ENCODE results near the gene PBX1. TPM values are rescaled to one million over a fixed set of nuclear protein-coding genes. Genes with fewer than 3 reads are reported as not detected.

Gene PBX1
- total RNA-seq, 1 experiment from 2014 or later, result 0.06 TPM

DNA sequence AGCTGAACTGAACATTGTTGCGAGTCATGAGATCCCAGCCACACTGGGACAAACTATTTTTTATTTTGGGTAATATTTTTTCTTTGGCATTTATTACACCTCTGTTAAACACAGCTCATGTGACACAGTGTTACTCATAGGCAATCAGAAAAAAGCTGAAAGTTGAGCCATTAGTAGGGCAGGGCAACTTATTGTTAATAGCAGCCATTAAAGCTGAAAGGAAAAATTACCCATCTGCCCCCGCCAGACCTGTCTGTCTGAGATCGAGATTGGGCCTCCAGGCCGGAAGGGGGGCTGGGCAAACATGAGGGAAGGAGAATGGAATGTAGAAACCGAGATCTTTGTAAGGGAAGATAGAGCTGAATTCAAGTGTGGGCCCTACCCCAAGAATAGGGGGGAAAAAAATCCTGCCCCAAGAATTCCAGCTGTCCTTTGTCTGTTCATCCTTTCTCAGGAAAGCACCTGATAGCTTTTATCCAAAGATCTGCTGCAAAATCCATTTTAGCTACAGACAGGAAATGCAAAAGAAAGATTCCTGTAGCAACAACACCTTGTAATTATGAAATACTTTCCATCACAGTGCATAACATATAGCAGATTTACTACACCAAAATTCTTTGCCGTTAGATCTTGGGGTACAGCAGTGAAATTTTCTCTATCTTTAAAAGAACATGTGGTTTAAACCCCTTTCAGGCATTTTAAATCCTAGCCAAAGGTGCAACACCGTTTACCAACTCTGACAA is 212.8 kb downstream of the PBX1 start:
- peak; percentile 42 for DNase-seq (ENCODE audit: low read depth)

DNA sequence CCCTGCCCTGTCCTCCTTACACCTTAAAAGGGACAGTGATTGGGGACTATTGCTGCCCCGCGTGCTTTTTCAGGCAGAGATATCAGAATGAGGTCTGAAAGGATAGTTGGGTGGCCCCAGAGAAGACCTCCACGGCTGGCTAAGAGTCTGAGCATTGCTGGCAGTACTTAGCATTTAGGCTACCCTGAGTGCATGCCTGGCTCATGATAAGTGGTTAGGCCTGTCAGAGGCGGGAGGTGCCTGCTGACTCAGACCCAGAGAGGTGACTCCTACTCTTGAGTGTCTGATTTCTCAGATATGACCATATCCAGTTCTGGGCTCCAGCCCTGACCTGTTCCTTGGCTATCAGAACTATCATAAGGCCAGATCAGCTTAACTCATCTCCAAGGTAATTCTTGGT is 213.7 kb downstream of the PBX1 start:
- peak; percentile 80 for DNase-seq (ENCODE audit: low read depth)

DNA sequence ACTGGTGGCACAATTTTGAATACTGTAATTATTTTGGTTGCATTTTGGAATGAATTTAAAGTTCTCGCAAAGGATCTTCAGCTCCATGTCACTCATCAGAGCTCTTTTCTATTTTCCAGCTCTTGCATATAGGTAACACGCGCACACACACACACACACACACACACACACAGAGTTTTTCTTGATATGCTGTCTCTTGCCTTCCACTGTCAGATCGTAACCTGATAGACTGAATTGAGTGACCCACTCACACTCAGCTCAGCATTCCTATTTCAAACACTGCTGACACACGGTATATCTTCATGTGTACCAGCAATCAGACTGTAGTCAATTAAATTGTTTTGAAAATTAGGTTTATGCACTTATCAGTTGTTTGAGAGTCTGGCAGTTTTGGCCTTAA is 214.1 kb downstream of the PBX1 start:
- no peak for DNase-seq (ENCODE audit: low read depth)

DNA sequence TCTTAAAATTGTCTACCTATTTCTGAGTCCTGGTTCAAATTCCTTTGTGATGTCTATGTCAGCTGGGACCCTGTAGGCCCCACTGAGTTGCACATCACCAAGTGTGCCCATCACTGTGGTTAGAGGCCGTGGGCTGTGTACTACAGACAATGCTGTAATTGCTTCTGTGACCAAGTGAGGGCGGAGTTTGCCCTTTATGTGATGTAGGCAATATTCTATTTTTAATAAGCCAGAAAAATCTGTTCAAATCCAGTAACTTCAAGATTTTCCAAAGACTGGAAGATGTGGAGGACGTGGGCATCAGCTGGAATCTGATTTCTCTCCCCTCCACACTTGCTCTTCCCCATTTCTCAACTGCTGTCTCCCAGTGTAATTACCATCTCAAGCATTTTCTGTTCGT is 215.4 kb downstream of the PBX1 start:
- DNase-seq (ENCODE audit: low read depth), result no peak

DNA sequence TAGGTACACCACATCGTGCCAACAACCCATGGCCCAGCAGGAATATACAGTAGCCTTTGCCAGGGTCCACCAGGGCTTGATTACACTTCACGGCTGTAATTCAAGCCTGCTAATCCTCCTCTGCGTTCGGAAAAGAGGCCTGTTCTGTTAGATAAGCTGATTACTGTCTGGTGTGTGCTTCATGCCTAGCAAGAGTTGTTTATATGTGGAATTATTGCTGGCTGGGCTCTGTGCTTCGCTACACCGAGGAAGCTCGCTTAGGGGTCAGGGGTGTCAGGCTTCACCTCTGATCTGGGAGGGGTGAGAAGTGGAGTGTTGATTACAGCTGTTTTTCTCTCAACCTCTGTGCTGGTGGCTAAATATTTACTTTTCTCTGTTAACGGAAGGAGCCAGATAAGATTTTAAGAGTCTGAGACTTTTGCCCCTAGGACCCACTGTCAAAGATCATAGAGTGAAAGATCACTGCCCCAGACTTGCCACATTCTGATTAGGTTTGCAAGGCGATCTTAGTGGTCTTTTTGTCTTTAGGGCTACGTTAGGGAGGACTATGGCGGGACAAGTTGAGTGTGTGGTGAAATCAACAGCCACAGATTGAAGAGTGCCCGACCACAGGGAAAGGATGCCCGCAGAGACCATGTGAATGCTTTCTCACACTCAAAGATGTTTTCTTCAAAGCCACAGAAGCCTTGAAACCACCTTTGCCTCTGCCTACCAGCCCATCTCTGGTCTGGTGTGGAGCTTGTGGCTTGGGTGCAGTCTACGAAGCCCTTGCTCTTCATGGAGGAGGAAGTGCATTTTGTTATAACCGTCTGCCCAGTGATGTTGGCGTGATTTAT is 216.1 kb downstream of the PBX1 start:
- no peak for DNase-seq (ENCODE audit: low read depth)

DNA sequence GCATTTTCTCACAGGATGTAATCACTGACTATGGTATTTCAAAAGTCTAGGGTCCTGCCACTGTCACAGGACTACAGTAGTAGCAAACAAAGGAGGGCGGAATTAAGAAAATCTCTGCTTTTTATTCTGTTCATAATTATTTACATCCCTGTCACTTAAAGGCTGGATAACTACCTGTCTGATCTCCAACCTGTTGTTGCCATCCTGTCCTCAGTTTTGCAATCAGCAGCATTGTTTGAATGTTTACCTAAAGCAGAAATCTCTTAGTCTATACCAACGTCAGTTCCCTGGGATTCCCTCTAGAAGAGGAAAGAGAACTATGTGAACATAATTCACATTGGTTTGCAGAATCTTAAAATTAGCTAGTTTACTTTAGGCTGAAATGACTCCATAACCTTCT is 218.5 kb downstream of the PBX1 start:
- DNase-seq (ENCODE audit: low read depth), result no peak

DNA sequence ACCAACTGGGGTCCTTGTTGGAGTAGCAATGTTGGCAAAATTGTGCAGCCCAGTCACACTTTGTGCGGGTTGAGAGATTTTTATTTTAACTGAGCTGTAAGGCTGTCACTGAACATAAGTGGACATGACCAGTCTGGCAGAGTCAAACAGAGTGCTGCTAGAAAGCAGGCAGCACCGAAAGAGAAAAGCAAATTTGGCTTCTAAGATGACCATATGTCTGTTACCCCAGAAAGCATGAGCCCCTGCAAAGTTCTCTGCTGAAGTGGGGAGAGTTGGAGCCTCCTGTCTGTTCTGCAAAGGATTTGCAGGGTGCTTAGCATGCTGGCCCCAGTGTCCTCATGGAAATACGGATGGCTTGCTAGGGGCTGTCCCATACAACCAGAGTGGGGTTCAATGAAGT is 220.4 kb downstream of the PBX1 start:
- DNase-seq (ENCODE audit: low read depth), result no peak

DNA sequence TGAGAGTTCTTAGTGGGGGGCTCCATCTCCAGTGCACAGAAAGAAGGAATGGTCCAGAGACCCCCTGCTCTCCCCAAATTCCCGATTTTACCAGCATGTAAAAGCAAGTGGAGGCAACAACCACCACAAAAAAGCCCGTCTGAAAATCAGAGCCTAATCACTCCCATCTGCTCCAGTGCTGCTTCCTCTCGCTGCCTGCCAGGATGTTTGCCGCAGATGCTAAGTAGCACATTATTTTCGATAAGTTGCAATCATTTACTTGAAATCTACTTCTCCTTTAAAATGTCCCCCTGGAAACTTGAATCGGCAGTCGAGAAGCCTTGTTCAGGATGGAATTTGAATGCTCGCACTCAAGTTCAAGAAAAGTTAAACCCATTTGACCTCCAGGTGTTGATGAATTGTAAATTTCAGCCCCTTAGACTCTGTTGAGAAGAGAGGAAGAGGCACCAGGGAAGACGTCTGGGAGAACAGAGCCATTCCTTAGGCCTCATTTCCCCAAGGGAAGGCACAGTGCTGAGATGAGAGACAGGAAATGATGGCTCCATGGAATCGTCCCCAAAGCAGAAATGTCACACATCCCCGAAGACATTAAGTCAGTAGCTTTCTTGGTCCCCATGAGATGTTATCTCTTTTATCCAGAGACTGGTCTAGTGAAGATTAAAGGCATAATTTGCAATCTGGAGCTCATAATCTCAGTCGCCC is 221.3 kb downstream of the PBX1 start:
- DNase-seq (ENCODE audit: low read depth), result no peak

DNA sequence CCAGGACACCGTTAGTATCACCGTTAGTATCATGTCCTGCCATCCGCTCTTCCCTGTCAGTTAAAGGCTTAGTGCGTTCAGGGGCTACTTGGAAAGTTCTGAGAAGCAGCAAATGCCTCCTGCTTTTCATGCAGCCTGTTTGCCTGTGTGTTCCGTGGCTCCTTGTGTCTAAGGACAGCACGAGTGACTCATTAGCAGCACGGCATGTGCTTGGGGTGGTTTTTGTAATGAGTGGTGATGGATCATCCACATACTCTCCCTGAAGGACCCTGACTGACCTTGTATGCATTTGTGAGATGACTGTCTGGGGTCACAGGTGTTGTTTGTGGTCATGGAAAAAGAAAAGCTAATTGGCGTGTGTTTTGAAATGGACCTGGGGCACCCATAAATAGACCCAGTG is 221.9 kb downstream of the PBX1 start:
- peak; percentile 48 for DNase-seq (ENCODE audit: low read depth)

DNA sequence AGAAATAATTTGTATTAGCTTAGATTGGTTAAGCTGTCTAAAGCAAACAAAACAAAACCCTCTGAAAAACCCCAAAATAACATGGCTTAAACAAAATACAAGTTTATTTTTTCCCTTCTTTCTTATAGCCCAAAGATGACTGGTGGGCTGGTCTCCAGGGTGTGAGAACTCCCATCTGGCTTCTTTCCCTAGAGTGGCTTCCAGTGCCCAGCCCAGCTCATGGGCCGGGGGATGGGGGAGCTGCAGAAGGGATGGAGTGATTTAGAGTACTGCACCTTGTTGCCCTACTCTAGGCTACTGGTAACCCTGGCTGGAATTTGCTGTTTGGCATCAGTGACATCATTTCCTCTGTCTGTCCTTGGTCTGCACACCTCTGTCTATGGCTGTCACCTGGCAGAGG is 223.0 kb downstream of the PBX1 start:
- no peak for DNase-seq (ENCODE audit: low read depth)

DNA sequence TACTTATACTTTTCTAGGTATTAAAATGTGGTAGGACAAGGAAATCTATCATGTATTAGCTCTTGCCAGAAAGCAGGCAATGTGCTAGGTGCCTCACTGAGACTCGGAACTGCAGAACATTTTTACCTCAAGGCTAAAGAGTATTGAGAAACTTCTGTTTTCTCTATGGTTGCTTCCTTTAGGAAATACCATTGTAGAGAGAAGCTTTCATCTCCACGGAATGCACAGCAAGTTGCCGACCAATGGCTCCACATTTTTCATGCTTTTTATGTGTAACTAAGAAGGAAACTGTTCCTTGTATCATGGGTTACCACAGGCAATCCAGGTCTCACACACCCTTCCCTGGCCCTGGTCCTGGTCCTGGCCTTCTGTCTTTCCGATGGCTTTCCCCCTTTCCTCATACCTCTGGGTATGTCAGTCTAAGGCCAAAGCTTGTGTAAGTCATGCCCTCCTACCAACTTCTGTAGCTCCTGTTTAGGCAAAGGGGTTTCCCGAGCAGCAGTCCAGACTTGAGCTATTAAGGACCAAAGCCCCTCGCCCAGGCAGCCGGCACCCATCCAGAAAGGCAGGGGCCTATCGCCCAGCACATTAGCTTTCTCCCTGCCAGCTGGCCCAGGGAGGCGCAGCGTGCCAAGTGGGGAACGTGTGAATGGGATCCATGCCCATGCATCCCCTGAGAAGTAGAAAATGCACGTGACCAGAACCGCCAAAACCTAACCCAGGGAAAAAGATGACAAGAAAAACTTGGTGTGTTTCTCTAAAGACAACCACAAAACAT is 225.0 kb downstream of the PBX1 start:
- no peak for DNase-seq (ENCODE audit: low read depth)

DNA sequence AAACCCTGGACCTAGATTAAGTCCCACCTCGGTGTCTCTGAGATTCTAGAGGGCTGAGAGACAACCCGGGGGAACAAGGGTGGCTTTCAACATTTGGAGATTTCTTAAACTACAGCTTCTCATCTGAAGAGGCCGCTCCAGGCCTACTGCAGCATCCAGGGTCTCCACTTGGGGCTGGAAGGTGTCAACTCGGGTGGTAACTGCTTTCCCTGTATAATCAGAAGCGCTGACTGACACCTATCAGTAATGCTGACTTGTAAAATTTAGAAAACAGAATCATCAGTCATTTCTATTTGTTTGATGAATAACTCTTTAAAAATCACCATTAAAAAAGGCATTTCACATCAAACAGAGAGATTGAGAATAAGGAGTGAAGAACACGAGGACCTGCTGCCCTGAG is 226.0 kb downstream of the PBX1 start:
- DNase-seq (ENCODE audit: low read depth), result no peak

DNA sequence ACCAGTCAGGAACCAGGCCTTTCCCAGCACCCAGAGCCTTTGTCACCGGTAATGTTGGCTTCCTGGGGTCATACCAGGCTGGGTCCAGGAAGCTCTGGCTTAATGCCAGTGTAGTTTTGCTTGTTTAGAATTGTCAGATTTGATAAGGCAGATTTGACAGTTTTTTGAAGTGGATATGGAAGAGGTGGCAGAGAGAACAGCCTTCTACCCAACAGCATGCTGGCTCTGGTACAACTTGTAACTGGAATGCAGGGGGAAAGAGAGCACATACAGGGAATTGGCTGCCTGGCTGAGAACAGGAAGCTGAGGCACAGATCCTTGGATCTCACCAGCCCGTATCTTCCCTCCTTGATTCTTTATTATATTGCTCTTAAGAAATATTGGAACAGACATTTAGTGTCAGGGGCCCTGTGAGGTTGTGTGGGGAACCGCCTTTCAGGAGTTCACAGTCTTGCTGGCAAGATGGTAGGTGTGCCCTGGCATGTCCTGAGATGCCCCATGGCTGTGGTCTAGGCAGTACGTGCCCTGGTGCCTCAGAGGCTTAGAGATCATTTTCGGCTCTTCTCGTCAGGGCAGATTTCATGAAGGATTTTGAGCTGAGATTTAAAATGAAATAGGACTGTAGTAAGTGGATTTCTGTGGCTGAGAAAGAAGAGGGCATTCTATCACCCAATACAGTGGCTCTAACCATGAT is 227.0 kb downstream of the PBX1 start:
- no peak for DNase-seq (ENCODE audit: low read depth)

DNA sequence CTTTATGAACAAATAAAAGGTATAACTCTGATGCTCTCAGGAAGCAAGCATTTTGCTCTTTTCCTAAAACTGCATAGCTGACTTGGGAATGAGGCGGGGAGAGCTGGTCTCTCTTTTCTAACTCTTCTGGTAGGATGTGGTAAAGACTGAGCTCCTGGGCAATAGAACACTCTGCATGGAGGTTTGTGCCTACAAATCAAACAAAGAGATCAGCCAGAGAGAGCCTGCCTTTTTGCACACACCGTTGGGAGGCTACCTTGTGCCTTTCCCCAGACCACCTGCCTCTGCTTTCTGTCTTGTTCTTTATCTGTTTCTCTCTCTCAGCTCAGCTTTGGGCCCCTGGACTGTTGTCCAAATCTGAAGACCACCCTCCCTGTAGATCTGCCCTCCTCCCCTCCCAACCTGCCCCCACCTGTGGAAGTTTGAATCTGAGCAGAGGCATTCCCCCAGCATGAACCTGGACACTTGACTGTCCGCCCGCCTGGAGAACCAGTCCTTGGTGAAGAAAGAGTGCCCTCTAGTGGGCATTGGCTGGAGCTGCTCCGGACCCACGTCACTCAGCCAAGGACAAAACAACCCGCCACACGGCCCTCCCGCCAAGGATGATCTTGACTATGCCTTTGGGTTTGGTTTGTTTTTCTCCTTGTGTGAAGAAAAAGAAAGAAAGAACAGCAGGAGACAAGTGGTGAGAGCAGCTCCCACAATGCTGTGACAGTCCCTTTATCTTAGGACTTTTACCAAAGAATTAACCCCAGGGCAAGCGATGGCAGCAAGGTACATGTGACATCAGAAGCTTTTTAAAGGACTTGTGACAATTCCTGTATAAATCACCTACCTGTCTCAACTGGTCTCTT is 228.2 kb downstream of the PBX1 start:
- peak; percentile 54 for DNase-seq (ENCODE audit: low read depth)

DNA sequence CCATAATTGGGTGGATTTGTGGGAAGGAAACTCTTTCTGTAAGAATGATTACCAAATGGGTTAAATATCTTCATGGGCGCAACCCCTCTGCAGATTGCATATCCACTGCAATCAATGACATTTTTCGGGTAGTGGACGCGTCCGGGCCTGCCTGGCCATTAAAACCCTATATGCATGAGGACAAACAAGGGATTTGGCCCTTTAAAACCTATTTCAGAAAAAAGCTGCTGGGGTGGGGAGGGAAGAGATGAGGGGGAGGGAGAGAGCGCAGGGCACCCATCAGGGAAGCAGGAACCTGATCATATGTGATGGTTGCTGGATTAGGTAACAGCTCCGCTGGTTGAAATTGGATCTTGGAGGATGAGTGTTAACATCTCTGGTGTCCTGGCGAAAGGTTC is 228.8 kb downstream of the PBX1 start:
- DNase-seq (ENCODE audit: low read depth), result no peak

DNA sequence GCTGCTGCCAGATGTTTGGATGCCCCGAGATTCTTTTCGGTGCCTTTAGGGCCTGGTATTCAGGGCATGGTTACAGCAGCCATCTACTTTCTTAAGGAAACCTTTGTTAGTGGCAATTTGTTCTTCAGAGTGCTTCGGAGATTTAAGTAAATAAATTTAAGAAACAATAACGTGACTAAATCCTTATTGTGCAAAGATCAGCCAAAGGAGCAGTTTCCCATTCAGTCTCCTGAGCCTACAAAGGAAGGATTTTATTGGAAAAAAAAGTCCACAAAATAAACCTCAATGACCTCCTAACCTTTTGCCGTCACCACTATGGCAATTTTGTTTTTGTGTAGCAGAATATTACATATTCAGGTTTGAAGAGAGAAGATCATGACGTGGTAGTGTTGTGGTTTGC is 231.1 kb downstream of the PBX1 start:
- no peak for DNase-seq (ENCODE audit: low read depth)

DNA sequence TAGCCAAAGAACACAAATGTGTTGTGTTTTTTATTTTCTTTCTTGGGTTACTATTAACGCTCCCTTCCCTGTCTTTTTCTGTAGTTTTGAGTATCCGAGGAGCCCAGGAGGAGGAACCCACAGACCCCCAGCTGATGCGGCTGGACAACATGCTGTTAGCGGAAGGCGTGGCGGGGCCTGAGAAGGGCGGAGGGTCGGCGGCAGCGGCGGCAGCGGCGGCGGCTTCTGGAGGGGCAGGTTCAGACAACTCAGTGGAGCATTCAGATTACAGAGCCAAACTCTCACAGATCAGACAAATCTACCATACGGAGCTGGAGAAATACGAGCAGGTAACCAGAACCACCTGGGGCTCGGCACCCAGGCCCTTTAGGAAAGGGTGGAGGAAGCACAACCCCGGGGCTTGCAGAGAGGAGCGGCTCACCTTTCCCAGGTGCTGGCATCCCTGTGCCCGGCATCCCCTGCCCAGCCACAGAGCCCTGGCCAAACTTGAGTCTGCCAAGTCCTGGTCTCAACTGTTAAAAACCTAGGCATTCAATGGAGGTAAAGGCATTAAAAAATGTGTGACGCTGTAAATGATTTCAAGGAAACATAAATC is 233.5 kb downstream of the PBX1 start:
- no peak for DNase-seq (ENCODE audit: low read depth)

DNA sequence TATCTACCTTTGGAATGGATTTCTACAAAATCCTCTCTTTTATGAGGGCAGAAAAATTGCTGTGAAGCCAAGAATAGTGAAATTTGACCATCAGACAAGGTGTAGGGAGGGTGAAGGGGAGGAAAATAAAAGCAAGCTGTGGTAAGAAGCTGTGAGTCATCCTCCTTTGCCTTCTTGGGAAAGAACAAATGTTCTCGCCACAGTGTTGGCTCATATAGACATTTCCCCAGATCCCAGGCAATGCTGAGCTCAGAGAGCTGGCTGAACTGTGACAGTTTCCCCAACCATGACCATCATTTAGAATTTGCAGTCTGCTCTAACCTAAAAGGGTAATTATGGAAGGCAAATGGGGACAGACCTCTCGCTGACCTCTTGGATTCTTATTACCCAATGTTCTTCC is 235.4 kb downstream of the PBX1 start:
- peak; percentile 79 for DNase-seq (ENCODE audit: low read depth)

DNA sequence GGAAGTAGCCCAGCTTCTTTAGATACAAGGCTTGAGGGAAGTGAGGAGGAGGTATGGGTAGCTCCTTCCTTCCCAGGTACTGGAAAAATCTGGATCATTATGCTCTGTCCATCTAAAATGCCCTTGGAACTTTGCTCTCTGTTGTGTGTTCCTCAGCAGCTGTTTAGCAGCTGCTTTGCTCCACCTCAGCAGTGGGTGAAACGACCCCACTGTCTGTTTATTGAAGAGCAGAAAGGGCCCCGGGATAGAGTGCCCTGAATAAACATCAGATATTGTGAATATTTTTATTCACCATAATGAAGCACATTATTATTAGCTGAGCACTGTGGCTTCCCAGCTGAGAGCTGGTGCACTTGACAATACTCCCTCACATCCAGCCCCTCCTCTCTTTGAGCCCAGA is 237.9 kb downstream of the PBX1 start:
- DNase-seq (ENCODE audit: low read depth), result no peak

All from HT1080 (cell line).